ENCODE results near the gene DOP1A. TPM values are rescaled to one million over a fixed set of nuclear protein-coding genes. Genes with fewer than 3 reads are reported as not detected.

The DOP1A gene
- total RNA-seq, 1 experiment from 2014 or later = 12.1 TPM

DNA sequence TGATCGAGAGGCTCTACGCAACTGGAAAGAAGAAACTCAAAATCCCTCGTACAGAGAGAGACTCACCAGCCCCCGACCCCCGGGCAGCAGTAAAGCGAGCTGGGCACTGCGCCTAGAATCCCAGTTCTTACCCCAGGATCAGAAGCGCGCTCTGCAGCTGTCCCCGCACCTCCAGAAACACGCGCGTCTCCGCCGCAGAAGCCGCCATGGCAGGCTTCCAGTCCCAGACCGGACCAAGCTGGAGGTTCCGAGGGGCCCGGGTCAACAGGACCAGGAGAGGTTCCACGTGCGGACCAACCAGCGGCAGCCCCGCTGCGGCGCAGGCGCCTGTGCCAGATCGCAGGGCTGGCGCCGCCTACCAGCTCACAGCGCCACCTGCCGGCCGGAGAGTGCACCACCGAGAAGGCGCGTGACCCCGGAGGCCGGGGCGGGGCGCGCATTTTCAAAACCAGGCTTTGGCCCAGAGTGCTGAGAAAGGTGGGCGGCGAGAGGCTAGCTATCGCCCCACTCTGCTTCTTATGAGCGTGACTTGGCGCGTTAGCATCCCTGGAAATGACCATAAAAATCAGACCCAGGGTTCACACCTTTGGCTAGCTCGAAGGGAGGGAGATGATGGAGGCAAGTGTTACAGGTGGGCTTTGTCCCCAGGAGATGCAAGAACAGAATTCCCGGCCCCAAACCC, 1.8 kb upstream of the DOP1A start, which contains the start of gene UBE3D:
UBE3D (minus strand) TSS at position 331 of the 682 bp plus-strand sequence; CDS start at position 208, 123 bp downstream.
- DNase-seq = peak; percentile 77 to 83
- H3K27me3 ChIP-seq = no peaks in the 10 kb centered on the region
- H3K36me3 ChIP-seq = no peaks in the 10 kb centered on the region
- peak within 1 kb of the TSS; percentile 67 for H3K27ac ChIP-seq
- peak within 1 kb of the TSS; percentile 91 for H3K4me3 ChIP-seq
- no peaks in the 10 kb centered on the region for H3K9me3 ChIP-seq (replicated peaks)
- H3K4me1 ChIP-seq = no peaks in the 10 kb centered on the region

DNA sequence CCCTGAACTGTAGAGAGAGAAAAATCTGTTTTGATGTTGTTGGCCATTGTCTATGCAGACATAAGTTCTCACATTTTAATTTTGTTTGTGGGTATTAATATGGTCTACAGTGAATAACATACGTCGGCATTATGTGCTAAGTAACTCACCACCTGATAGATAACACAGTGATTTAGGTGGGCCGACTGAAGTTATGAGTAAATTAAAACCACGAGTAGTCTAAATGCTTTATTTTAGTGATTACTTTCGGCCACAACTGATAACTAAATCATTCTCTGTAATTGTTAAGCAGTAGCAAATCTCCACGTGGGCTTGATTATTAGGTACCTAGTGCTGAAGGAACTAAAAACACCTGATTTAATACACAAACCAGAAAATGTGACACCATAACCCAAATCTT, 1.1 kb downstream of the DOP1A start:
- H3K9me3 ChIP-seq (replicated peaks) = no peaks in the 10 kb centered on the region
- no peak for DNase-seq
- H3K36me3 ChIP-seq = no peaks in the 10 kb centered on the region
- no peak overlapping the region for H3K27ac ChIP-seq
- peak overlapping the region; percentile 80; the same call in 1 of the 2 replicates for H3K4me3 ChIP-seq
- no peaks in the 10 kb centered on the region for H3K4me1 ChIP-seq
- no peaks in the 10 kb centered on the region for H3K27me3 ChIP-seq

DNA sequence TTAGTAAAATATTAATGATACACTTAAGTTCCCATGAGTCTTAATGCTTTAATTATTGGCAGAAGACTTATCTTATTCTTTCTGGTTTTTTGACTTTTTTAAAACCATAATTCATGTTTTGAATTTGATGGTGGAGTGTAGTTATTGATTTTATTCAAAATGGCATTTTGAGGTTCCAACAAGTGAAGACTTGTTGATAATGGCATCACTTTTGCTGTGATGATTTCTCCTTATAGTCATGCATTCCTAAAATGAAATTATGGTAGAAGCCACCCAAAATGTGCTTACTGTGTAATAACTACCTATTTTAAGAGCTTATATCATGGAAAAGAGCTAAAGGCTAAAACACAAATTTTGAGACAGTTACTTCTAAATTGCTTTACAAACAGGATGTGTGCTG, 2.2 kb downstream of the DOP1A start:
- no peaks in the 10 kb centered on the region for H3K4me1 ChIP-seq
- no peak overlapping the region for H3K4me3 ChIP-seq
- no peak for DNase-seq
- H3K27ac ChIP-seq = no peak overlapping the region
- H3K36me3 ChIP-seq = no peaks in the 10 kb centered on the region
- no peaks in the 10 kb centered on the region for H3K27me3 ChIP-seq
- H3K9me3 ChIP-seq (replicated peaks) = no peaks in the 10 kb centered on the region

DNA sequence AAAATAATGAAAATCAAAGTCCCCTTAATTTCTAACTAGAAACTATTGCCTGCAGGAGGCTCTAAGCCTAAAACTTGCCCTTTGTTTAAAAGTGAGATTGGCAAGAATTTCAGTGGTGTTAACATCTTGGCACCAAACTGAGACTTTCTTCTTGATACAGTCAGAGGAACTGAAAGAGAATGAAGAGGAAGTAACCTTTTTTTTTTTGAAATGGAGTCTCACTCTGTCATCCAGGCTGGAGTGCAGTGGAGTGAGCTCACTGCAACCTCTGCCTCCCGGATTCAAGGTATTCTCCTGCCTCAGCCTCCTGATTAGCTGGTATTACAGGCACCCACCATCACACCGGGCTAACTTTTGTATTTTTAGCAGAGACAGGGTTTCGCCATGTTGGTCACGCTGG, 3.6 kb downstream of the DOP1A start:
- Histone ChIP-seq H3K36me3 (no peaks in the 10 kb centered on the region), H3K9me3 (replicated peaks) (no peaks in the 10 kb centered on the region), H3K27me3 (no peaks in the 10 kb centered on the region), H3K4me1 (no peaks in the 10 kb centered on the region), H3K27ac (no peak overlapping the region), H3K4me3 (no peak overlapping the region)
- no peak for DNase-seq

DNA sequence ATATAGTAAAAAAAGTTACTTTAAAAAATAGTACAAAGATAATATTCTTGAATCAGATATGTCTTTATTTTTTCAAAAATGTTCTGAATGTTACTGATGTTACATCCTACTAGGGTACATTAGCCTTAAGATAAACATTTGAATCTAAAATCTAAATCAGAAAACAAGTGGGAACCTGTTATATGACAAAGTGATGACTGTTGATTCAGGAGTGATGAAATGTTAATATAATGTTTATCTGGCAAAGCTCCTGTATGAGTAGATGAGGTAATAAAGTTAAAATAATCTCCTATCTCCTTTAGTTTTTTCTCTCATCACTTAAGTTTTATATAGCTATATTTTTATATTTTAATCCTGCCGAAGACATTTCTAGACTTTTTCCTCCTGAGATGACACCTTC, 4.2 kb downstream of the DOP1A start:
- Histone ChIP-seq H3K4me3 (no peak overlapping the region), H3K36me3 (no peaks in the 10 kb centered on the region), H3K9me3 (replicated peaks) (no peaks in the 10 kb centered on the region), H3K27me3 (no peaks in the 10 kb centered on the region), H3K4me1 (no peaks in the 10 kb centered on the region), H3K27ac (no peak overlapping the region)
- DNase-seq = no peak

DNA sequence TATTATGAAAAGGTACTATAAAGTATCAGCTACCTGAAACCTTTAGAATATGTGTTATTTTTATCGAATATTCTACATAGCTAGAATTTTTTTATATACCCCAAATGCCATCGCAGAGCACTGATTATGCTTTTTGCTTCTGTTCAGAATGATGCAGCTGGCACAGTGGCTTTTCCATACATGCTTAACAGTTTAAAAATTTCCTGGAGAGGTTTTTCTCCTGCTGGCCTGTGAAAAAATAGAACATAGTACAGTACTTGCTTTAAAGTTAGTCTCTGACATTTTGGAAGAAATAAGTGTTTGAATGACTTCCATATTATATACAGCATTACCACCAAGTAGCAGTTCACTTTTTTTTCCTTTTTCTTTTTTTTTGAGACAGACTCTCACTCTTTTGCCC, 5.3 kb downstream of the DOP1A start:
- no peak overlapping the region for H3K27ac ChIP-seq
- DNase-seq = no peak
- H3K36me3 ChIP-seq = no peaks in the 10 kb centered on the region
- no peak overlapping the region for H3K4me3 ChIP-seq
- H3K9me3 ChIP-seq (replicated peaks) = no peaks in the 10 kb centered on the region
- no peaks in the 10 kb centered on the region for H3K4me1 ChIP-seq
- no peaks in the 10 kb centered on the region for H3K27me3 ChIP-seq

DNA sequence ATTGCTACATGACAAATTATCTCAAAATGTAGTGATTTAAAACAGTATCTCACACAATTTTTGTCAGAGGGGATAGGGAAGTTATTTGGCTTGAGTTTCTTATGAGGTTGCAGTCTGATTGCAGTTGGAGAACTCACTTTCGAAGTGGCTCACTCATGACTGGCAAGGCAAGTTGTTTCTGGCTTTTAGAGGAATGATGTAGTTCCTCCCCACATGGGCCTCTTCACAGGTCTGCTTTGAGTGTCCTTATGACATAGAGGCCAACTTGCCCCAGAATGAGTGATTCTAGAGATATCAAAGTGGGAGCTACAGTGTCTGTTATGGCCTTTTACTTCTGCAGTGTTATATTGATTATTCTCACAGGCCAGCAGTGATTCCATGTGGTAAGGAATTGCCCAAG, 6.1 kb downstream of the DOP1A start:
- Histone ChIP-seq H3K27ac (no peak overlapping the region), H3K27me3 (no peaks in the 10 kb centered on the region), H3K36me3 (no peaks in the 10 kb centered on the region), H3K9me3 (replicated peaks) (no peaks in the 10 kb centered on the region), H3K4me1 (no peaks in the 10 kb centered on the region), H3K4me3 (no peak overlapping the region)
- DNase-seq = no peak

DNA sequence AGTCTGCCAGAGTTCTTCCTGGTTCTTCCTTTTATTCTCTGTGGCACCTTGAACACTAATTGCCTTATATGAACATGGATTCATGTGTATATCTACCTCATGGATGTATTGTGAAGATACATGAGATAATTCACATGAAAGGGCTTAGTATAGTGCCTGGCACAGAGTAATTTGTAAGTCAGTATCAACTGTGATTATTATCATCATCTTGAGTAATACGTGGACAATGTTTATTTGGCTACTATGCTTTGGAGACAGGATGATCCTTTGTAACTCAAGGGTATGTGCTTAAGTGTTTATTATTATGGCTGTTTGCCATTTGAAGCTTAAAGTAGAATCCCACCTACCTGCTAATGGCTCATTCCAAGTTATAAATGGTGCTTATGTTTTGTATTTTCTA, 16.0 kb downstream of the DOP1A start:
- no peak overlapping the region for H3K4me3 ChIP-seq
- H3K36me3 ChIP-seq = no peaks in the 10 kb centered on the region
- no peak overlapping the region for H3K27ac ChIP-seq
- no peaks in the 10 kb centered on the region for H3K27me3 ChIP-seq
- no peaks in the 10 kb centered on the region for H3K4me1 ChIP-seq
- H3K9me3 ChIP-seq (replicated peaks) = no peaks in the 10 kb centered on the region
- DNase-seq = no peak

DNA sequence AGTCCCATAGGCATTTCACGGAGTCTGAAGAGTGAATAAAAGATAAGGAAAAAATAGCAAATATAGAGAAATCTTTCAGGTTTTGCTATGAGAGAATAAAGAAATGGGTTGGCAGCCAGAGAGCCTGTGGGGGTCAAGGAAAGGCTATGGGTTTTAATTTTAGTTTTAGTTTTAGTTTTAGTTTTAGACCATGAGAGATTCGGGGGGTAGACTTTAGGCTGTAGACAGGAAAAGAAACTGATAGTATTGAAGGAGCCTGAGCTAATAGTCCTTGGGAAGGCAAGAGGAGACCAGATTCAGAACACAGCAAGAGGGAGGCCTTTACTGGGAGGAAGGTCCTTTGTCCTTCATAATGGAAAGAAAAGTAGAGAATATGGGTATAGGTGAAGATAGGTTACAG, 19.3 kb downstream of the DOP1A start:
- Histone ChIP-seq H3K9me3 (replicated peaks) (no peaks in the 10 kb centered on the region), H3K4me1 (no peaks in the 10 kb centered on the region), H3K36me3 (no peaks in the 10 kb centered on the region), H3K27ac (no peak overlapping the region), H3K4me3 (no peak overlapping the region), H3K27me3 (no peaks in the 10 kb centered on the region)
- DNase-seq = no peak

DNA sequence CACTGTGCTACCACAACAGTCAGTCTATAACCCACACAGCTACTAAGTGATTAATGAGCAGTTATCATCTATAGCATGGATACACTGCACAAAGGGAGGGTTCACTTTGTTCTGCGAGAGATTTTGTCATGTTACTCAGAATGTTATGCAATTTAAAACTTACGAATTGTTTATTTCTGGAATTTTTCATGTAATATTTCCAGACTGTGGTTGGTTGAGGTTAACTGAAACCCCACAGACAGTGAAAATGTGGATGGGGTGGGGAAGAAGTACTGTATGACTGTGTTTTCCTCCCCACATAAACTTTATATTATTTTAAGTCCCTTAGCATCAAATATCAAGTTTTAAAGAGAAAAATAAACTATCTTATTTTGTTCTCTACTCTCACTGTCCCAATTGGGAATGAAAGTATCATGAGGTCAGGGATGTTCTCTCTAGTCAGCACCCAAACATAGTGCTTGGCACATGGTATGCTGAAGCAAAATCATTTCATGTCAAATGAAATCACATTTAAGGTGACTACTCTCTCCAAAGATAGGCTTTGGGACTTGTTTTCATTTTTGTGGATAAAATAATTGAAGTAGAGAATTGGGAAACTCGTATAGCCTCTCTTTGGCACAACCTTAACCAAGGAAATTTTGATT, 25.4 kb downstream of the DOP1A start:
- Histone ChIP-seq H3K9me3 (replicated peaks) (no peaks in the 10 kb centered on the region; the same call in 1 of the 2 replicates), H3K27me3 (no peaks in the 10 kb centered on the region)
- DNase-seq = no peak

DNA sequence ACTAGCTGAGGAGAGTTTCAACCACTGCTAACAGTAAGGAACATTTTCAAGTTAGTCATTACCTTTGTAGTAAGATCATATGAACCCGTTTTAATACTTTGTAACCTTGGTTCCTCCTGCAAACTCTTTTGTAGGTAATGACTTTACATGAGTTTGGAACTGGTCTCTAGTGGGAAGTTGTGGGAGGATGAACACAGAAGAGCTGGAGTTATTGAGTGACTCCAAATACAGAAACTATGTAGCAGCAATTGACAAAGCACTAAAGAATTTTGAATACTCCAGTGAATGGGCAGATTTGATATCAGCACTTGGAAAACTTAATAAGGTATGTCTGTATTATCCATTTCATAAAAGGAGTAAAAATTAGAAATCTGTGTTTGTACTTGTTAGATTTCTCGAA, 29.3 kb downstream of the DOP1A start:
- Histone ChIP-seq H3K27me3 (no peaks in the 10 kb centered on the region), H3K36me3 (0 out of 2 replicates have a peak, but pooled peaks cover 2% of the 10 kb centered on the region), H3K27ac (no peak overlapping the region), H3K4me1 (peaks cover 5% of the 10 kb centered on the region; the same call in 1 of the 2 replicates), H3K4me3 (no peak overlapping the region), H3K9me3 (replicated peaks) (no peaks in the 10 kb centered on the region; the same call in 1 of the 2 replicates)
- DNase-seq = no peak

More for the DNA sequence above, 25.4 kb downstream of the DOP1A start:
- Histone ChIP-seq H3K36me3 (0 out of 2 replicates have a peak, but pooled peaks cover 2% of the 10 kb centered on the region), H3K4me3 (no peak overlapping the region), H3K27ac (no peak overlapping the region), H3K4me1 (no peaks in the 10 kb centered on the region)

DNA sequence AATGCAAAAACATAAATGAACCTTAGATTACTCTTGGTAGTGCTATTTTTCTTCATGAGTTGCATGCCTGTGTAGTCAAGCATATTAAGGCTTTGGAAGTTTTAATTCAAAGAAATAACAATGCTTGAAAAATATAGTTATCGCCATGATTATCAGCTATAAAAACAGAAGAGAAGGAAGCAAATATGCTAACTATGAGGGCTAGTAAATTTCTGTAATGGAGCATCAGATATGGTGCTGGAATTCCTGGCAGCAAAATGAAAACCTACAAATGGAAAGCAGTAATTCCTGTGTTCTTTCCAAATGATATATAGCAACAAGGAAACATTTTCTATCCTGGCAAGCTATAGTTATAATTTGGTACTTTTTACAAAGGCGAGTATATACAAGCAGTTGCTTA, 29.7 kb downstream of the DOP1A start:
- Histone ChIP-seq H3K36me3 (0 out of 2 replicates have a peak, but pooled peaks cover 2% of the 10 kb centered on the region), H3K27me3 (no peaks in the 10 kb centered on the region), H3K9me3 (replicated peaks) (no peaks in the 10 kb centered on the region; the same call in 1 of the 2 replicates), H3K4me3 (no peak overlapping the region), H3K27ac (no peak overlapping the region), H3K4me1 (peaks cover 5% of the 10 kb centered on the region; the same call in 1 of the 2 replicates)
- DNase-seq = no peak

DNA sequence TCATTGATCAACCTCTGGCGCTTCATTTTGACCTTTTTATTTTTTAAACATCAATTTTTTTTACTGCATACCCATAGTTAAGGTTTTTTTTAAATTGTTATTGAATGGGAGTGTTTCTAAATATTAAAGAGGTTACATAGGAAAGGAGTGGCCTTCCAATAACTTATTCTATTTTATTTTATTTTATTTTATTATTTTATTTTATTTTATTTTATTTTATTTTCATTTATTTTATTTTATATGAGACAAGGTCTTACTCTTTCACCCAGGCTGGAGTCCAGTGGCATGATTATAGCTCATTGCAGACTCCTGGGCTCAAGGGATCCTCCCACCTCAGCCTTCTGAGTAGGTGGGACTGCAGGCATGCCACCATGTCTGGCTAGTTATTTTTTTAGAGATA, 30.2 kb downstream of the DOP1A start:
- Histone ChIP-seq H3K4me3 (no peak overlapping the region), H3K27ac (no peak overlapping the region), H3K4me1 (peaks cover 5% of the 10 kb centered on the region; the same call in 1 of the 2 replicates), H3K36me3 (0 out of 2 replicates have a peak, but pooled peaks cover 2% of the 10 kb centered on the region), H3K9me3 (replicated peaks) (no peaks in the 10 kb centered on the region; the same call in 1 of the 2 replicates), H3K27me3 (no peaks in the 10 kb centered on the region)
- no peak for DNase-seq

DNA sequence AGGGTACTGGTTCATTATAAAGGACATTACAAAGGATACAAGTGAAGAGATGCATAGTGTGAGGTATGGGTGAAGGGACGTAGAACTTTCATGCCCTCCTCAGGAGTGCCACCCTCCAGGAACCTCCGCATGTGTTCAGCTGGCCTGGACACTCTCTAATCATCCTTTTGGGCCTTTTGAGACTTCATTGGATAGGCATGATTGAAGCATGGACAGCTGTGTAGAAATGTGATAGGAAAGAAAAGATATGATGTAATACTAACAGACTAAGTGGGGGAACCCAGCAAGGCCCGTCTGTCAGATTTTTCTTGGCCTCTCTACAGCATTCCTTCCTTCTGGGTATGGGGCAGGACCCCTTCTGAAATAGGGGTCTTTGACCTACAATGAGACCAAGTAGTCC, 31.1 kb downstream of the DOP1A start:
- Histone ChIP-seq H3K27me3 (no peaks in the 10 kb centered on the region), H3K4me3 (no peak overlapping the region), H3K27ac (peak overlapping the region; percentile 40; the same call in 1 of the 2 replicates), H3K36me3 (0 out of 2 replicates have a peak, but pooled peaks cover 2% of the 10 kb centered on the region), H3K4me1 (peaks cover 5% of the 10 kb centered on the region; the same call in 1 of the 2 replicates), H3K9me3 (replicated peaks) (no peaks in the 10 kb centered on the region; the same call in 1 of the 2 replicates)
- peak in 1 of 2 experiments; percentile 26 for DNase-seq

DNA sequence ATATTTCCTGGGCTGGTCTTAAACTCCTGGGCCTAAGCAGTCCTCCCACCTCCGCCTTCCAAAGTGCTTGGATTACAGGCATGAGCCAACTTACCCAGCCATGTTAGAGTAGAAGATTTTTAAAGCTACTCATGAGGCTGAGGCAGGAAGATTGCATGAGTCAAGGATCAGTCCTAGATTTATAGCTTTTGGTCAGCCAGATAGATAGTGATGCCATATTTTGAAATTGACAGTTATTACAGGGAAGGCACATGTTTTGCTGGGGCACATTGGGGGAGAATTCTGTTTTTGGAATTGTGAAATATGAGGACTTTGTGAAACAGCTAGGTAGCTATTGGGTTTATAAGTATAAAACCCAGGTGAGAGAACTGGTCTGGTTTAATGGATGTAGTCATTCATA, 40.9 kb downstream of the DOP1A start:
- H3K27me3 ChIP-seq = no peaks in the 10 kb centered on the region
- H3K27ac ChIP-seq = no peak overlapping the region
- no peak for DNase-seq
- no peaks in the 10 kb centered on the region; the same call in 1 of the 2 replicates for H3K4me1 ChIP-seq
- no peaks in the 10 kb centered on the region; the same call in 1 of the 2 replicates for H3K36me3 ChIP-seq
- H3K9me3 ChIP-seq (replicated peaks) = no peaks in the 10 kb centered on the region
- no peak overlapping the region for H3K4me3 ChIP-seq

All from SJCRH30 (cell line).